ENCODE measurements around the gene C11orf68. TPM values are rescaled to one million over a fixed set of nuclear protein-coding genes. Genes with fewer than 3 reads are reported as not detected.

C11orf68 gene
- total RNA-seq, 3 donors from 2014 or later = 24.9 to 42.2 (median 28.8) TPM

- DNase-seq (no peak), ATAC-seq (no peak)
- TF ChIP-seq CTCF (IDR thresholded peaks at IDR 0.05) = no peak
- no peaks in the 10 kb centered on the region for H3K36me3 ChIP-seq (ENCODE audit: low read depth)
- no peaks in the 10 kb centered on the region for H3K9me3 ChIP-seq
- intact Hi-C loops (cut with DNase I, micrococcal nuclease) = no loop called here
- no peak overlapping the region for H3K4me3 ChIP-seq
- no peaks in the 10 kb centered on the region for H3K4me1 ChIP-seq (ENCODE audit: low read depth)
Observed at GRCh38 chr11:65945941-65946558, 27.2 kb upstream of the C11orf68 start.

DNA sequence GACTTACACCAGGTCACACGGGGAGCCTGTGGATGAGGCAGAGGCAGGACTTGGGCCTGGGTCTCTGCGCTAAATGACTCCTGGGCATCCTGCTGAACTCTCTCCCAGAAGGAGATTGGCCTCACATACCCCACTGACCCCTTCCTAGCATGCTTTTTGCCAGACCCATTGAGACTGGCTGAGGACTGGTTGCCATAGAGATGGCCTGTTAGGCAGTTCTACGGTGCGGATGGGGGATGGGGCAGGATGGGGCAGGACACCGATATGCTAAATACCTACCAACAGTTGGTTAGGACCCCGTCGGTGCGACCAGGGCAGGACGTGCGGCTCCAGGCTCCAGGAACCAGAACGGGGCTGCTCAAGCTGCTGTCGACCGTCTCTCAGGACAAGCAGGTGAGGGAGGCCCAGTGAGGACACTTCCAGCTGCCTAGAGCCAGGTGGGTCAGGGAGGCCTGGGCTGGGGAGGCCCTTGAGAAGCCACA lies 26.6 kb upstream of the C11orf68 start, which contains the start of gene TSGA10IP:
Gene TSGA10IP (plus strand): TSS at position 51 of the 482 bp plus-strand sequence. CDS start 196 bp downstream, at position 247.
- no peak for TF ChIP-seq CTCF (IDR thresholded peaks at IDR 0.05)
- intact Hi-C loops (cut with DNase I, micrococcal nuclease) = no loop called here
- DNase-seq = no peak
- Histone ChIP-seq H3K4me1 (ENCODE audit: low read depth) (no peaks in the 10 kb centered on the region), H3K4me3 (no peak within 1 kb of the TSS), H3K36me3 (ENCODE audit: low read depth) (no peaks in the 10 kb centered on the region), H3K9me3 (no peaks in the 10 kb centered on the region)
- ATAC-seq = no peak

DNA sequence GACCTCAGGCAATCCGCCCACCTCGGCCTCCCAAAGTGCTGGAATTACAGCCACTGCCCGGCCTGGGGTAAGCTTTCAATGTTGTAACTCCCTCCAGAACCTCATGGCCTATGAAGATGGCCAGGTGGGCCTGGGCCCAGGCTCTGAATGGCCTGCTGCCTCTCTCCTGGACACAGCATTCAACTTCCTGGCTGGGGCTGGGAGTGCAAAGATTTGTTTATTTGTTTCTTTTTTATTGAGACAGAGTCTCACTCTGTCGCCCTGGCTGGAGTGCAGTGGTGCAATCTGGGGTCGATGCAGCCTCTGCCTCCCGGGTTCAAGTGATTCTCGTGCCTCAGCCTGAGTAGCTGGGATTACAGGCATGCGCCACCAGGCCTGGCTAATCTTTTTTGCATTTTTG lies 25.9 kb upstream of the C11orf68 start:
- ATAC-seq (no peak), DNase-seq (no peak)
- Histone ChIP-seq H3K4me1 (ENCODE audit: low read depth) (no peaks in the 10 kb centered on the region), H3K9me3 (no peaks in the 10 kb centered on the region), H3K36me3 (ENCODE audit: low read depth) (no peaks in the 10 kb centered on the region), H3K4me3 (no peak overlapping the region)
- intact Hi-C loops (cut with DNase I, micrococcal nuclease) = no loop called here
- no peak for TF ChIP-seq CTCF (IDR thresholded peaks at IDR 0.05)

- H3K36me3 ChIP-seq (ENCODE audit: low read depth) = no peaks in the 10 kb centered on the region
- H3K9me3 ChIP-seq = no peaks in the 10 kb centered on the region
- TF ChIP-seq CTCF (IDR thresholded peaks at IDR 0.05) = no peak
- no peak overlapping the region for H3K4me3 ChIP-seq
- intact Hi-C loops (cut with DNase I, micrococcal nuclease) = no loop called here
- DNase-seq (no peak), ATAC-seq (no peak)
- no peaks in the 10 kb centered on the region for H3K4me1 ChIP-seq (ENCODE audit: low read depth)
Observed at GRCh38 chr11:65944191-65944590, 25.3 kb upstream of the C11orf68 start.

- no peak overlapping the region for H3K4me3 ChIP-seq
- H3K4me1 ChIP-seq (ENCODE audit: low read depth) = no peaks in the 10 kb centered on the region
- no peak for ATAC-seq
- DNase-seq = no peak
- intact Hi-C loops (cut with DNase I, micrococcal nuclease) = no loop called here
- H3K9me3 ChIP-seq = no peaks in the 10 kb centered on the region
- no peak for TF ChIP-seq CTCF (IDR thresholded peaks at IDR 0.05)
- no peaks in the 10 kb centered on the region for H3K36me3 ChIP-seq (ENCODE audit: low read depth)
Observed at GRCh38 chr11:65942531-65942930, 23.7 kb upstream of the C11orf68 start.
